NCI-H460 (cell line): ENCODE data around the gene TSPAN32. TPM values are rescaled to one million over a fixed set of nuclear protein-coding genes. Genes with fewer than 3 reads are reported as not detected.
"Not testable (repeated sequence)": the region's sequence is repeated elsewhere in the genome, so short reads cannot be mapped to it uniquely, and the experiment has no call there.

ENCODE experiments used
- DNase-seq: peaks from one replicate; pipeline ENCODE4 v3.0.0-alpha.2; 2016; ENCODE audit warnings: low read depth; ENCODE audit errors: extremely low read depth
- total RNA-seq: library from RNA; depleted of rRNA; stranded (reverse); fragments of >200 nt; shearing (Covaris generic); gene quantifications from 2 replicates; pipeline ENCODE4 v1.2.3, GENCODE V29; 2014

Gene TSPAN32
- total RNA-seq, 1 experiment from 2014 or later = not detected

GRCh38 chr11:2332569-2332968, 30.8 kb downstream of the TSPAN32 start:
- not testable (repeated sequence) for DNase-seq

- not testable (repeated sequence) for DNase-seq
Measured at GRCh38 chr11:2333486-2334205, 31.8 kb downstream of the TSPAN32 start.

GRCh38 chr11:2335286-2335685, 33.5 kb downstream of the TSPAN32 start:
- DNase-seq = not testable (repeated sequence)

- not testable (repeated sequence) for DNase-seq
Measured at GRCh38 chr11:2338760-2339159, 36.9 kb downstream of the TSPAN32 start.

GRCh38 chr11:2342557-2342956, 40.7 kb downstream of the TSPAN32 start:
- no peak for DNase-seq

GRCh38 chr11:2342981-2343380, 41.2 kb downstream of the TSPAN32 start:
- no peak for DNase-seq

- no peak for DNase-seq
Measured at GRCh38 chr11:2343502-2343901, 41.7 kb downstream of the TSPAN32 start.

- no peak for DNase-seq
Measured at GRCh38 chr11:2345050-2345449, 43.2 kb downstream of the TSPAN32 start.

GRCh38 chr11:2346014-2346413, 44.2 kb downstream of the TSPAN32 start:
- no peak for DNase-seq

GRCh38 chr11:2346586-2347307, 44.9 kb downstream of the TSPAN32 start:
- DNase-seq = no peak

- no peak for DNase-seq
Measured at GRCh38 chr11:2347308-2347830, 45.6 kb downstream of the TSPAN32 start.

GRCh38 chr11:2348986-2349385, 47.2 kb downstream of the TSPAN32 start:
- DNase-seq = no peak

- no peak for DNase-seq
Measured at GRCh38 chr11:2351701-2352100, 49.9 kb downstream of the TSPAN32 start.

- DNase-seq = no peak
Measured at GRCh38 chr11:2352420-2352819, 50.6 kb downstream of the TSPAN32 start.

- DNase-seq = no peak
Measured at GRCh38 chr11:2355000-2355644, 53.3 kb downstream of the TSPAN32 start.

GRCh38 chr11:2357246-2357645, 55.4 kb downstream of the TSPAN32 start:
- no peak for DNase-seq

GRCh38 chr11:2357651-2358050, 55.8 kb downstream of the TSPAN32 start:
- DNase-seq = not testable (repeated sequence)

- no peak for DNase-seq
Measured at GRCh38 chr11:2358754-2359442, 57.1 kb downstream of the TSPAN32 start.

- DNase-seq = no peak
Measured at GRCh38 chr11:2359557-2359956, 57.7 kb downstream of the TSPAN32 start.

- no peak for DNase-seq
Measured at GRCh38 chr11:2360081-2360642, 58.3 kb downstream of the TSPAN32 start.
